ENCODE data around the gene TAF11L7. TPM values are rescaled to one million over a fixed set of nuclear protein-coding genes. Genes with fewer than 3 reads are reported as not detected.
"Not testable (repeated sequence)": the region's sequence is repeated elsewhere in the genome, so short reads cannot be mapped to it uniquely, and the experiment has no call there.

The TAF11L7 gene
- polyA plus RNA-seq, 2 donors, result not detected

- H3K4me3 ChIP-seq (ENCODE audit: low read depth in 1 of 2, low read length in 2 of 2); H3K27ac ChIP-seq (ENCODE audit: low read depth in 2 of 2, low read length in 1 of 2); H3K36me3 ChIP-seq (ENCODE audit: control insufficient read depth in 2 of 2, insufficient read depth in 2 of 2, low read length in 1 of 2); H3K9me3 ChIP-seq (ENCODE audit: control insufficient read depth in 2 of 2, insufficient read depth in 1 of 2, low read depth in 1 of 2, low read length in 1 of 2); H3K4me1 ChIP-seq (ENCODE audit: control insufficient read depth in 2 of 2, insufficient read depth in 2 of 2, low read length in 1 of 2); H3K27me3 ChIP-seq (ENCODE audit: control insufficient read depth in 1 of 2, insufficient read depth in 2 of 2, low read length in 2 of 2): not testable (repeated sequence)
- WGBS, 2 donors, result 70 to 72% methylated on average over 6 of the region's 6 CpGs
Measured at GRCh38 chr5:17603880-17604279, 18.3 kb upstream of the TAF11L7 start, which contains the start of gene TAF11L11. Gene TAF11L11, plus strand, starts transcription at chr5:17604183.

- H3K4me1 ChIP-seq (ENCODE audit: control insufficient read depth in 2 of 2, insufficient read depth in 2 of 2, low read length in 1 of 2); H3K9me3 ChIP-seq (ENCODE audit: control insufficient read depth in 2 of 2, insufficient read depth in 1 of 2, low read depth in 1 of 2, low read length in 1 of 2); H3K27me3 ChIP-seq (ENCODE audit: control insufficient read depth in 1 of 2, insufficient read depth in 2 of 2, low read length in 2 of 2); H3K27ac ChIP-seq (ENCODE audit: low read depth in 2 of 2, low read length in 1 of 2); H3K4me3 ChIP-seq (ENCODE audit: low read depth in 1 of 2, low read length in 2 of 2); H3K36me3 ChIP-seq (ENCODE audit: control insufficient read depth in 2 of 2, insufficient read depth in 2 of 2, low read length in 1 of 2): not testable (repeated sequence)
- no CpG with 5 or more reads among the region's 15 CpGs for WGBS, 2 donors
Measured at GRCh38 chr5:17597728-17598127, 12.2 kb upstream of the TAF11L7 start, which contains the start of gene TAF11L10. Gene TAF11L10, minus strand, starts transcription at chr5:17597828.

- WGBS, 2 donors, result 95% methylated on average over 7 to 10 of the region's 15 CpGs
Measured at GRCh38 chr5:17594255-17594654, 8.7 kb upstream of the TAF11L7 start, which contains the start of gene TAF11L9. Gene TAF11L9, minus strand, starts transcription at chr5:17594394.

GRCh38 chr5:17590860-17591259 lies 5.3 kb upstream of the TAF11L7 start, which contains the start of gene TAF11L8:
Gene TAF11L8, minus strand, starts transcription at chr5:17590960.
- not testable (repeated sequence) for H3K27me3 ChIP-seq (ENCODE audit: control insufficient read depth in 1 of 2, insufficient read depth in 2 of 2, low read length in 2 of 2); H3K4me3 ChIP-seq (ENCODE audit: low read depth in 1 of 2, low read length in 2 of 2); H3K9me3 ChIP-seq (ENCODE audit: control insufficient read depth in 2 of 2, insufficient read depth in 1 of 2, low read depth in 1 of 2, low read length in 1 of 2); H3K4me1 ChIP-seq (ENCODE audit: control insufficient read depth in 2 of 2, insufficient read depth in 2 of 2, low read length in 1 of 2); H3K36me3 ChIP-seq (ENCODE audit: control insufficient read depth in 2 of 2, insufficient read depth in 2 of 2, low read length in 1 of 2); H3K27ac ChIP-seq (ENCODE audit: low read depth in 2 of 2, low read length in 1 of 2)
- WGBS, 2 donors, result no CpG with 5 or more reads among the region's 16 CpGs

More at GRCh38 chr5:17594255-17594654, 8.7 kb upstream of the TAF11L7 start, which contains the start of gene TAF11L9:
- not testable (repeated sequence) for H3K27ac ChIP-seq (ENCODE audit: low read depth in 2 of 2, low read length in 1 of 2); H3K36me3 ChIP-seq (ENCODE audit: control insufficient read depth in 2 of 2, insufficient read depth in 2 of 2, low read length in 1 of 2); H3K4me3 ChIP-seq (ENCODE audit: low read depth in 1 of 2, low read length in 2 of 2); H3K4me1 ChIP-seq (ENCODE audit: control insufficient read depth in 2 of 2, insufficient read depth in 2 of 2, low read length in 1 of 2); H3K27me3 ChIP-seq (ENCODE audit: control insufficient read depth in 1 of 2, insufficient read depth in 2 of 2, low read length in 2 of 2); H3K9me3 ChIP-seq (ENCODE audit: control insufficient read depth in 2 of 2, insufficient read depth in 1 of 2, low read depth in 1 of 2, low read length in 1 of 2)

Other genes starting within 250 kb of the TAF11L7 start
- gene TAF11L2, start 87.5 kb downstream of the TAF11L7 start, polyA plus RNA-seq, result not detected
- gene TAF11L3, start 67.4 kb downstream of the TAF11L7 start, polyA plus RNA-seq, result not detected
- gene TAF11L4, start 64.0 kb downstream of the TAF11L7 start, polyA plus RNA-seq, result not detected
- gene TAF11L5, start 60.5 kb downstream of the TAF11L7 start, polyA plus RNA-seq, result not detected
- gene TAF11L6, start 57.1 kb downstream of the TAF11L7 start, polyA plus RNA-seq, result not detected
- not detected for gene TAF11L8, start 5.2 kb upstream of the TAF11L7 start, polyA plus RNA-seq
- not detected for gene TAF11L9, start 8.6 kb upstream of the TAF11L7 start, polyA plus RNA-seq
- gene TAF11L10, start 12.1 kb upstream of the TAF11L7 start, polyA plus RNA-seq, result not detected
- not detected for gene TAF11L11, start 18.4 kb upstream of the TAF11L7 start, polyA plus RNA-seq
- gene TAF11L12, start 24.6 kb upstream of the TAF11L7 start, polyA plus RNA-seq, result not detected
- gene TAF11L13, start 46.3 kb upstream of the TAF11L7 start, polyA plus RNA-seq, result not detected
- gene TAF11L14, start 48.7 kb upstream of the TAF11L7 start, polyA plus RNA-seq, result not detected

Measured in esophagus (tissue), 2 donors.